LNCaP clone FGC (cell line): Measurements from ENCODE around the gene CYTH4.

Experiments used
- DNase-seq: peaks from one replicate; pipeline ENCODE4 v3.0.0-alpha.2; 2011; ENCODE audit warnings: low read depth
- H3K4me3 ChIP-seq: 2 replicates; pipeline ENCODE4 v1.5.1; 2011; ENCODE audit warnings: mild to moderate bottlenecking, low read depth, low read length, control low read depth
- TF ChIP-seq, protein P1 (sequence below): IDR thresholded peaks from 2 replicates; pipeline ENCODE4 v1.5.1; 2012; ENCODE audit warnings: mild to moderate bottlenecking; ENCODE audit not compliant: control insufficient read depth, insufficient read depth; ENCODE audit errors: extremely low read depth

The CYTH4 gene

DNA sequence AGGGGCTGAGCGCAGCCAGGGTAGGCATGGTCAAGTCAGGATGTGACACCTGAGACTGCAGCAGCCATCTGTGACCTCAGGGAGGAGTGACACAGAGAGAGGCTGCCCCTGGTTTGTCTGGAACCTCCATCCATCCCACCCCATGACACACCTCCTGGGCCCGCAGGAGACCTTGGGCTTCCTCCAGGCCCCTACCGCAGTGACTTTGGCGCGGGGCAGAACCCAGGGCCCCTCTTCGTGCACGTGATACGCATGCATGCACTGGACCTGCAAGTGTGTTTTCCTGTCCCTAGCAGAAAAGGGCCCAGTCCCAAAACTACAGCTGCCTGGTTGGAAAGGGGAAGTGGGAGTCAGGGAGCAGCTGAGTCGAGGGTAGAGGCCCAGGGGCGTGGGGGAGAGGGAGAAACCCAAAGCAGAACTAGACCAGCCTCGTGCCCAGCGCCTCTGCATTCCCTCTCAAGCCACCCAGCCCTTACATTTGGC lies 7.9 kb upstream of the CYTH4 start:
- TF ChIP-seq, protein P1, sequence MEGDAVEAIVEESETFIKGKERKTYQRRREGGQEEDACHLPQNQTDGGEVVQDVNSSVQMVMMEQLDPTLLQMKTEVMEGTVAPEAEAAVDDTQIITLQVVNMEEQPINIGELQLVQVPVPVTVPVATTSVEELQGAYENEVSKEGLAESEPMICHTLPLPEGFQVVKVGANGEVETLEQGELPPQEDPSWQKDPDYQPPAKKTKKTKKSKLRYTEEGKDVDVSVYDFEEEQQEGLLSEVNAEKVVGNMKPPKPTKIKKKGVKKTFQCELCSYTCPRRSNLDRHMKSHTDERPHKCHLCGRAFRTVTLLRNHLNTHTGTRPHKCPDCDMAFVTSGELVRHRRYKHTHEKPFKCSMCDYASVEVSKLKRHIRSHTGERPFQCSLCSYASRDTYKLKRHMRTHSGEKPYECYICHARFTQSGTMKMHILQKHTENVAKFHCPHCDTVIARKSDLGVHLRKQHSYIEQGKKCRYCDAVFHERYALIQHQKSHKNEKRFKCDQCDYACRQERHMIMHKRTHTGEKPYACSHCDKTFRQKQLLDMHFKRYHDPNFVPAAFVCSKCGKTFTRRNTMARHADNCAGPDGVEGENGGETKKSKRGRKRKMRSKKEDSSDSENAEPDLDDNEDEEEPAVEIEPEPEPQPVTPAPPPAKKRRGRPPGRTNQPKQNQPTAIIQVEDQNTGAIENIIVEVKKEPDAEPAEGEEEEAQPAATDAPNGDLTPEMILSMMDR = no peak
- DNase-seq = no peak
- H3K4me3 ChIP-seq = no peak overlapping the region

GRCh38 chr22:37275134-37275533 lies 7.2 kb upstream of the CYTH4 start:
- H3K4me3 ChIP-seq = no peak overlapping the region
- no peak for DNase-seq
- TF ChIP-seq, protein P1 = no peak

DNA sequence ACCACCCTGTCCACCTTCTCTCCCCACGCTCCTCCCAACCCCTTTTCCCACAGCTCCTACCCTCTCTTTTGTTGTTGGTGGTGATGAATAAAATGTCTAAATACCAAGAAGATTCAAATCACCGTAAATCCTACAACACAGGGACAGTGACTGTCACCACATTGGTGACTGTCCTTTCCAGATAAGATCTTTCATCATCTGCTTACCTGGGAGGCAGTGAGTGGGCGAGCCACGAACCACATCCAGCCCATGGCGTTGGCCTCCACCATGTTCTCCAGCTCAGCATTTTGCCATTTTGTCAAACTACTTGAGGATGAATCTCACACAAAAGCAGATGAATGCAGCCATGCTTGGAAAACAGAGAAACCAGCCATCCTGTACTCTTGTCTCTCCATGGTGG lies 6.7 kb upstream of the CYTH4 start:
- TF ChIP-seq, protein P1 = no peak
- no peak for DNase-seq
- no peak overlapping the region for H3K4me3 ChIP-seq

DNA sequence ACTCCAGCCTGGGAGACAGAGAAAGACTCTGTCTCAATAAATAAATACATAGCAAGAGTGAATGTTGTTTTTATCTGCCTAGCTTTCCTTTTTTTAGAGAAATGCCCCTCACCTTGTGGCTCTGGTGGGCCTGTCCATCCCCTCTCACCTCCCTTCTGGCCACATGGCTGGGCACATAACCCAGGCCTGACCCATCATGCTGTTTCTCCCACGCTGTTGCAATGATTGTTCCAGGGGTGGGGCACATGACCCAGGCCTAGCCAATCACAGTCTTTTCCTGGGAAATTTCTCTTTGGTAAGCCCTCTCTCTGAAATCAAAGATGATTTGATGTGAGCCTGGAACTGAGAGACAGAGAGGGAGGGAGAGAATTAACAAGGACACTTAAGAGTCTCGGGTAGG lies 5.5 kb upstream of the CYTH4 start:
- TF ChIP-seq, protein P1 = no peak
- no peak for DNase-seq

DNA sequence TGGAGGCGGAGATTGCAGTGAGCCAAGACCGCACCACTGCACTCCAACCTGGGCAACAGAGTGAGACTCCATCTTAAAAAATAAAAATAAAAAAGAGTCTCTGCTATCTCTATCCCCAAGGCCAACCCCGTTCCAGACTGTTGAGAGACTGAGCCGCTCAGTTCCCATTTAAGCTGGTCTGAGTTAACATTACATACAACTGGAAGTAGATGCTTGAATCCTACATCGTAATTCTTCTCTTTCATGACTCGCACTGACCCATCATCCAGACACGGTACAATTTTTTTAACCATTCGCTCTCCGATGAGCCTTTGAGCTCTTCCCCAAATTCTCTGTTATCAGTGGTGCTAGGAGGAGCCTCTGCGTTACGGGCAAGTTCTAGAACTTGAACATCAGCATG lies 4.9 kb upstream of the CYTH4 start:
- H3K4me3 ChIP-seq = no peak overlapping the region
- DNase-seq = no peak
- TF ChIP-seq, protein P1 = no peak

More for the DNA sequence above, 5.5 kb upstream of the CYTH4 start:
- no peak overlapping the region for H3K4me3 ChIP-seq

GRCh38 chr22:37278261-37278660 lies 4.0 kb upstream of the CYTH4 start:
- no peak overlapping the region for H3K4me3 ChIP-seq
- no peak for DNase-seq
- TF ChIP-seq, protein P1 = no peak
